Neural progenitor cell (in vitro differentiated cells): ENCODE data around the gene STRN3.

Experiments
- CTCF ChIP-seq: fragments of 200-600 bp; sonication (generic); IDR thresholded peaks from 2 replicates; pipeline ENCODE4 v1.5.1; 2017; ENCODE audit warnings: antibody characterized with exemption, mild to moderate bottlenecking
- EZH2 ChIP-seq: fragments of 200-600 bp; sonication (generic); IDR thresholded peaks from 2 replicates; pipeline ENCODE4 v1.6.1; 2017; ENCODE audit warnings: antibody characterized with exemption, mild to moderate bottlenecking, moderate library complexity

- TF ChIP-seq CTCF = no peak
- no peak for TF ChIP-seq EZH2
Observed at GRCh38 chr14:31009836-31010574, 16.2 kb downstream of the STRN3 start.
